CD4-positive, alpha-beta memory T cell (primary cell): ENCODE results near the gene TAC3. TPM values are rescaled to one million over a fixed set of nuclear protein-coding genes. Genes with fewer than 3 reads are reported as not detected.
"Not testable (repeated sequence)": the region's sequence is repeated elsewhere in the genome, so short reads cannot be mapped to it uniquely, and the experiment has no call there.

Experiments used
- CTCF ChIA-PET: fragments of 350-600 bp; sonication (Branson Sonifier 250); formaldehyde crosslinking; loops from one replicate; lab custom pipeline; 2021; ENCODE audit warnings: inconsistent platforms; ENCODE audit not compliant: partially characterized antibody; lab: Charles Lee
- POLR2A ChIA-PET: fragments of 350-600 bp; sonication (Branson Sonifier 250); formaldehyde crosslinking; loops from one replicate; lab custom pipeline; 2021; ENCODE audit not compliant: partially characterized antibody; lab: Charles Lee
- DNase-seq, 5 donors: peaks; one replicate each; pipeline versions ENCODE4 v3.0.0 to v3.0.0-alpha.2; 2020 to 2022; ENCODE audit warnings: mixed read lengths in 1 of 5
- H3K27ac ChIP-seq: one replicate; pipeline ENCODE4 v1.7.0; 2013; ENCODE audit warnings: low read depth, low read length
- H3K27me3 ChIP-seq: 2 replicates; pipeline ENCODE4 v1.7.0; 2013; ENCODE audit warnings: mild to moderate bottlenecking, low read length, moderate library complexity; ENCODE audit not compliant: insufficient read depth
- H3K36me3 ChIP-seq: 2 replicates; pipeline ENCODE4 v1.7.0; 2013; ENCODE audit warnings: mild to moderate bottlenecking, low read length, moderate library complexity; ENCODE audit not compliant: insufficient read depth
- H3K4me1 ChIP-seq: 2 replicates; pipeline ENCODE4 v1.7.0; 2013; ENCODE audit warnings: mild to moderate bottlenecking, low read length, moderate library complexity; ENCODE audit not compliant: insufficient read depth
- H3K4me3 ChIP-seq, 2 donors: one replicate each; pipeline ENCODE4 v1.7.0; 2013; ENCODE audit warnings: low read length in 2 of 2, mild to moderate bottlenecking in 1 of 2
- H3K9me3 ChIP-seq, 2 donors: one replicate each; pipeline ENCODE4 v1.7.0; 2013; ENCODE audit warnings: low read length in 2 of 2, control low read depth in 1 of 2; ENCODE audit not compliant: control insufficient read depth in 1 of 2
- H3K27ac Mint-ChIP-seq, 7 donors: one replicate each; pipeline ENCODE4 v1.8.0; 2020 to 2021; ENCODE audit warnings: mixed read lengths in 7 of 7, mild to moderate bottlenecking in 6 of 7, inconsistent platforms in 3 of 7, moderate library complexity in 3 of 7
- H3K27me3 Mint-ChIP-seq, 2 donors: one replicate each; pipeline ENCODE4 v1.8.0; 2020 to 2021; ENCODE audit warnings: mixed read lengths in 2 of 2
- H3K36me3 Mint-ChIP-seq, 2 donors: one replicate each; pipeline ENCODE4 v1.8.0; 2020 to 2021; ENCODE audit warnings: mixed read lengths in 2 of 2, inconsistent platforms in 1 of 2, mild to moderate bottlenecking in 1 of 2
- H3K4me1 Mint-ChIP-seq, 4 donors: one replicate each; pipeline ENCODE4 v1.8.0; 2020 to 2021; ENCODE audit warnings: mixed read lengths in 4 of 4, mild to moderate bottlenecking in 1 of 4
- H3K4me3 Mint-ChIP-seq, 8 donors: one replicate each; pipeline ENCODE4 v1.8.0; 2020 to 2021; ENCODE audit warnings: mixed read lengths in 8 of 8, mild to moderate bottlenecking in 7 of 8, moderate library complexity in 6 of 8, inconsistent platforms in 3 of 8
- H3K9me3 Mint-ChIP-seq, 8 donors: one replicate each; pipeline ENCODE4 v1.8.0; 2020 to 2021; ENCODE audit warnings: mixed read lengths in 8 of 8, mild to moderate bottlenecking in 5 of 8, inconsistent platforms in 3 of 8, moderate library complexity in 1 of 8
- intact Hi-C: fragments of 100-400 bp; cut with micrococcal nuclease; formaldehyde crosslinking; loops from one replicate; pipeline ENCODE4 v1.15.1; 2023
- polyA plus RNA-seq, 2 donors: library from polyadenylated mRNA; unstranded; fragments of 300-500 nt; fragmentation: Illumina TruSeq; gene quantifications; one replicate each; pipeline ENCODE4 v1.2.3, GENCODE V29; 2021
- total RNA-seq, 2 experiments: library from RNA; stranded (reverse); gene quantifications; one replicate each; pipeline ENCODE4 v1.2.3, GENCODE V29; 2021

TAC3 gene
- total and polyA plus RNA-seq, 4 experiments from 2014 or later = 0.36 TPM; not detected in 3

GRCh38 chr12:56982578-56983236 lies 33.6 kb downstream of the TAC3 start:
- POLR2A ChIA-PET = interaction anchor here (1.0 kb wide), 1 partner anchor 294 kb away, joined by 3 read pairs; the partner anchor contains the start of gene PTGES3
- DNase-seq, H3K4me1 ChIP-seq, H3K27ac Mint-ChIP-seq, H3K4me3 ChIP-seq, H3K4me1 Mint-ChIP-seq, H3K36me3 ChIP-seq, H3K9me3 Mint-ChIP-seq, H3K9me3 ChIP-seq, intact Hi-C loops, H3K27me3 Mint-ChIP-seq, H3K27ac ChIP-seq, H3K36me3 Mint-ChIP-seq, H3K4me3 Mint-ChIP-seq, H3K27me3 ChIP-seq: not testable (repeated sequence)
- CTCF ChIA-PET = interaction anchor here (0.6 kb wide), 1 partner anchor 69 kb away, joined by 3 read pairs; no protein-coding TSS in a partner anchor

DNA sequence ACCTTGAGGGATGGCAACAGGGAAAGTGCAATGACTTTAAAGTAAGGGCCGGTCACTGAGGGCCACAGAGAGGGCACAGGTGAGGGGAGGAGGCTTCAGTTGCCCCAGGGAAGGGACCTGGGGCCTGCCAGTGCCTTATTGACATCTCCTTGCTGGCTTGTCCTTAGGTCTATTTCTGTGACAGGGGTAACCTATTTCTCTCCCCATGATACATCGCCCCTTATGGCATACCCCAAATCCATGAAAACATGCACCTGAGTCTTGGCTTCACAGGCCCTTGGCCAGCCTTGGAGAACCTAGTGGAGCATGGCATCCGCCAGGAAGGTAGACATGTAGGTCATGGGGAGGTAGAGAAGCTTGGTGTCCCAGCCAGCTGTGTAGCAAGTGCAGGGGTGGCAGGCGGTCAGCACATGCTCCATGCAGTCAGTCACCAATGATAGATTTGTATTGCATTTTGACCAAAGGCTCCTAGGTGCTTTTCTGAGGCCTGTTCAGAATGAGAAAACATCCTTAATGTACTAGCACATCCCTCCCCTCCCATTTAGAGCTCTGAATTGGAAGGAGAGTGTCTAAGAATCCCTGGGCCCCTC lies 35.3 kb downstream of the TAC3 start:
- Histone ChIP-seq H3K27ac (no peak overlapping the region), H3K4me3 (no peak overlapping the region), H3K9me3 (no peaks in the 10 kb centered on the region), H3K4me1 (no peaks in the 10 kb centered on the region), H3K36me3 (no peaks in the 10 kb centered on the region), H3K27me3 (no peaks in the 10 kb centered on the region)
- CTCF ChIA-PET = interaction anchor here (0.6 to 1.5 kb wide), 3 partner anchors 13 to 749 kb away, joined by 3 to 7 read pairs (median 3); a partner anchor contains a TSS
- Mint-ChIP-seq H3K36me3 (no peaks in the 10 kb centered on the region), H3K27ac (no peak overlapping the region), H3K4me3 (no peak overlapping the region), H3K4me1 (peaks cover 0 to 1% (median 0%) of the 10 kb centered on the region in 4 donors), H3K9me3 (peaks cover 0 to 2% (median 0%) of the 10 kb centered on the region in 8 donors), H3K27me3 (no peaks in the 10 kb centered on the region)
- POLR2A ChIA-PET = no interaction called here
- no peak for DNase-seq
- intact Hi-C loops = no loop called here

GRCh38 chr12:56980268-56980667 lies 36.1 kb downstream of the TAC3 start:
- H3K27ac ChIP-seq = no peak overlapping the region
- Mint-ChIP-seq H3K9me3 (peaks cover 0 to 2% (median 0%) of the 10 kb centered on the region in 8 donors), H3K4me1 (no peaks in the 10 kb centered on the region), H3K36me3 (no peaks in the 10 kb centered on the region), H3K27ac (peak overlapping the region in 1 of 7 donors; percentile 17), H3K4me3 (no peak overlapping the region), H3K27me3 (no peaks in the 10 kb centered on the region)
- DNase-seq = no peak
- ChIA-PET CTCF (interaction anchor here (0.6 kb wide), 1 partner anchor 749 kb away, joined by 3 read pairs; no protein-coding TSS in a partner anchor), POLR2A (no interaction called here)
- no peaks in the 10 kb centered on the region for H3K4me1 ChIP-seq
- no peaks in the 10 kb centered on the region for H3K9me3 ChIP-seq
- no peaks in the 10 kb centered on the region for H3K27me3 ChIP-seq
- no peaks in the 10 kb centered on the region for H3K36me3 ChIP-seq
- no peak overlapping the region for H3K4me3 ChIP-seq
- intact Hi-C loops = no loop called here

GRCh38 chr12:56979628-56980027 lies 36.7 kb downstream of the TAC3 start:
- H3K4me1 ChIP-seq = no peaks in the 10 kb centered on the region
- no peak for DNase-seq
- ChIA-PET CTCF (no interaction called here), POLR2A (no interaction called here)
- H3K27me3 Mint-ChIP-seq = no peaks in the 10 kb centered on the region
- H3K27me3 ChIP-seq = no peaks in the 10 kb centered on the region
- no peaks in the 10 kb centered on the region for H3K36me3 Mint-ChIP-seq
- intact Hi-C loops = no loop called here
- no peak overlapping the region for H3K27ac ChIP-seq
- H3K27ac Mint-ChIP-seq = no peak overlapping the region
- H3K4me3 Mint-ChIP-seq = no peak overlapping the region
- no peak overlapping the region for H3K4me3 ChIP-seq
- no peaks in the 10 kb centered on the region for H3K36me3 ChIP-seq
- H3K9me3 ChIP-seq = no peaks in the 10 kb centered on the region
- no peaks in the 10 kb centered on the region for H3K4me1 Mint-ChIP-seq
- peaks cover 0 to 2% (median 0%) of the 10 kb centered on the region in 8 donors for H3K9me3 Mint-ChIP-seq

GRCh38 chr12:56978397-56979138 lies 37.8 kb downstream of the TAC3 start:
- Mint-ChIP-seq H3K9me3 (peaks cover 0 to 2% (median 0%) of the 10 kb centered on the region in 8 donors), H3K27ac (no peak overlapping the region), H3K4me3 (no peak overlapping the region), H3K4me1 (no peaks in the 10 kb centered on the region), H3K27me3 (no peaks in the 10 kb centered on the region), H3K36me3 (no peaks in the 10 kb centered on the region)
- intact Hi-C loops = no loop called here
- Histone ChIP-seq H3K9me3 (no peaks in the 10 kb centered on the region), H3K27me3 (no peaks in the 10 kb centered on the region), H3K4me1 (no peaks in the 10 kb centered on the region), H3K27ac (no peak overlapping the region), H3K36me3 (no peaks in the 10 kb centered on the region), H3K4me3 (no peak overlapping the region)
- CTCF ChIA-PET = interaction anchor here (1.0 kb wide), 1 partner anchor 11 kb away, joined by 3 read pairs; no protein-coding TSS in a partner anchor
- no peak for DNase-seq
- POLR2A ChIA-PET = no interaction called here

- H3K27ac ChIP-seq, DNase-seq, H3K9me3 Mint-ChIP-seq, H3K36me3 Mint-ChIP-seq, H3K4me3 Mint-ChIP-seq, H3K27ac Mint-ChIP-seq, H3K4me3 ChIP-seq, H3K36me3 ChIP-seq, H3K27me3 ChIP-seq, intact Hi-C loops, H3K4me1 ChIP-seq, H3K4me1 Mint-ChIP-seq, H3K9me3 ChIP-seq, H3K27me3 Mint-ChIP-seq, POLR2A ChIA-PET: not testable (repeated sequence)
- CTCF ChIA-PET = interaction anchor here (1.0 kb wide), 1 partner anchor 12 kb away, joined by 3 read pairs; no protein-coding TSS in a partner anchor
Observed at GRCh38 chr12:56977361-56977760, 39.0 kb downstream of the TAC3 start.

DNA sequence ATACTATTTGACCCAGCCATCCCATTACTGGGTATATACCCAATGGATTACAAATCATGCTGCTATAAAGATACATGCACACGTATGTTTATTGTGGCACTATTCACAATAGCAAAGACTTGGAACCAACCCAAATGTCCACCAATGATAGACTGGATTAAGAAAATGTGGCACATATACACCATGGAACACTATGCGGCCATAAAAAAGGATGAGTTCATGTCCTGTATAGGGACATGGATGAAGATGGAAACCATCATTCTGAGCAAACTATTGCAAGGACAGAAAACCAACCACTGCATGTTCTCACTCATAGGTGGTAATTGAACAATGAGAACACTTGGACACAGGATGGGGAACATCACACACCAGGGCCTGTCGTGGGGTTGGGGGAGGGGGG lies 42.1 kb downstream of the TAC3 start:
- POLR2A ChIA-PET, intact Hi-C loops, H3K36me3 Mint-ChIP-seq, H3K4me1 ChIP-seq, H3K27me3 Mint-ChIP-seq, H3K4me3 ChIP-seq, H3K4me1 Mint-ChIP-seq, H3K27ac Mint-ChIP-seq, H3K4me3 Mint-ChIP-seq, H3K9me3 ChIP-seq, DNase-seq, H3K9me3 Mint-ChIP-seq, H3K27me3 ChIP-seq, H3K27ac ChIP-seq, H3K36me3 ChIP-seq, CTCF ChIA-PET: not testable (repeated sequence)
